Esophagus squamous epithelium (tissue), 4 donors: ENCODE data around the gene TUT4.

Source experiments
- CTCF ChIP-seq, 6 experiments: fragments of 450-650 bp in 4 of 6; fragments of 200-600 bp in 2 of 6; sonication (generic) in 2 of 6; IDR thresholded peaks; one replicate each; pipeline ENCODE4 v1.5.1; 2016 to 2019; ENCODE audit warnings: antibody characterized with exemption in 6 of 6, mild to moderate bottlenecking in 4 of 6, moderate library complexity in 4 of 6
- POLR2A ChIP-seq, 4 donors: fragments of 450-650 bp; IDR thresholded peaks; one replicate each; pipeline ENCODE4 v1.6.1; 2017; ENCODE audit warnings: antibody characterized with exemption in 4 of 4, mild to moderate bottlenecking in 4 of 4, moderate library complexity in 3 of 4

- TF ChIP-seq POLR2A (IDR thresholded peaks at IDR 0.05) (no peak), CTCF (IDR thresholded peaks at IDR 0.05) (no peak)
Observed at GRCh38 chr1:52520148-52520547, 32.7 kb downstream of the TUT4 start.
